GM18502 (cell line): ENCODE measurements around the gene ECHDC3.

Experiments
- ATAC-seq: cut with Tn5 transposase; IDR thresholded peaks from one replicate; pipeline ENCODE4 v1.9.1; 2021; ENCODE audit warnings: mild to moderate bottlenecking; ENCODE audit not compliant: unreplicated experiment, poor library complexity

The ECHDC3 gene

GRCh38 chr10:11743461-11744338, 1.5 kb downstream of the ECHDC3 start:
- no peak for ATAC-seq

- no peak for ATAC-seq
These were observed 2.9 kb downstream of the ECHDC3 start for GRCh38 chr10:11745045-11745444.

GRCh38 chr10:11746883-11747539, 4.8 kb downstream of the ECHDC3 start:
- ATAC-seq: no peak

- ATAC-seq: no peak
These were observed 6.7 kb downstream of the ECHDC3 start for GRCh38 chr10:11748866-11749265.

GRCh38 chr10:11750420-11750819, 8.2 kb downstream of the ECHDC3 start:
- ATAC-seq: no peak

- no peak for ATAC-seq
These were observed 12.0 kb downstream of the ECHDC3 start for GRCh38 chr10:11754173-11754572.

GRCh38 chr10:11754620-11755019, 12.4 kb downstream of the ECHDC3 start:
- ATAC-seq: no peak

GRCh38 chr10:11755512-11756263, 13.5 kb downstream of the ECHDC3 start:
- ATAC-seq: no peak

GRCh38 chr10:11756766-11757315, 14.7 kb downstream of the ECHDC3 start:
- no peak for ATAC-seq

- ATAC-seq: no peak
These were observed 15.3 kb downstream of the ECHDC3 start for GRCh38 chr10:11757454-11757820.

GRCh38 chr10:11757821-11758463, 15.8 kb downstream of the ECHDC3 start:
- peak; percentile 99 for ATAC-seq

- no peak for ATAC-seq
These were observed 16.5 kb downstream of the ECHDC3 start for GRCh38 chr10:11758527-11759236.

- no peak for ATAC-seq
These were observed 17.2 kb downstream of the ECHDC3 start for GRCh38 chr10:11759347-11759746.

- ATAC-seq: no peak
These were observed 18.0 kb downstream of the ECHDC3 start for GRCh38 chr10:11760151-11760550.

- ATAC-seq: no peak
These were observed 18.7 kb downstream of the ECHDC3 start for GRCh38 chr10:11760861-11761260.

- ATAC-seq: no peak
These were observed 19.2 kb downstream of the ECHDC3 start for GRCh38 chr10:11761431-11761830.

GRCh38 chr10:11762706-11763500, 20.7 kb downstream of the ECHDC3 start:
- no peak for ATAC-seq

GRCh38 chr10:11763501-11763861, 21.3 kb downstream of the ECHDC3 start:
- no peak for ATAC-seq

- ATAC-seq: no peak
These were observed 23.0 kb downstream of the ECHDC3 start for GRCh38 chr10:11765141-11765540.
